ENCODE measurements around the gene MYH8.

Gene MYH8

GRCh38 chr17:10447026-10447931 lies 25.5 kb upstream of the MYH8 start:
- DNase-seq (ENCODE audit: low read depth), result no peak
- H3K4me3 ChIP-seq (ENCODE audit: low read length), result no peak overlapping the region
- no peak for TF ChIP-seq CTCF (IDR thresholded peaks at IDR 0.05; ENCODE audit: insufficient read depth, low read depth, low read length, missing control alignments)

GRCh38 chr17:10439816-10440215 lies 18.1 kb upstream of the MYH8 start:
- H3K4me3 ChIP-seq (ENCODE audit: low read length), result no peak overlapping the region
- no peak for TF ChIP-seq CTCF (IDR thresholded peaks at IDR 0.05; ENCODE audit: insufficient read depth, low read depth, low read length, missing control alignments)
- no peak for DNase-seq (ENCODE audit: low read depth)

- DNase-seq (ENCODE audit: low read depth), result no peak
Measured at GRCh38 chr17:10435096-10435495, 13.3 kb upstream of the MYH8 start.

GRCh38 chr17:10429421-10430045 lies 7.8 kb upstream of the MYH8 start:
- DNase-seq (ENCODE audit: low read depth), result no peak
- TF ChIP-seq CTCF (IDR thresholded peaks at IDR 0.05; ENCODE audit: insufficient read depth, low read depth, low read length, missing control alignments), result no peak
- no peak overlapping the region for H3K4me3 ChIP-seq (ENCODE audit: low read length)

More at GRCh38 chr17:10435096-10435495, 13.3 kb upstream of the MYH8 start:
- TF ChIP-seq CTCF (IDR thresholded peaks at IDR 0.05; ENCODE audit: insufficient read depth, low read depth, low read length, missing control alignments), result no peak
- no peak overlapping the region for H3K4me3 ChIP-seq (ENCODE audit: low read length)

- DNase-seq (ENCODE audit: low read depth), result no peak
- no peak for TF ChIP-seq CTCF (IDR thresholded peaks at IDR 0.05; ENCODE audit: insufficient read depth, low read depth, low read length, missing control alignments)
- no peak overlapping the region for H3K4me3 ChIP-seq (ENCODE audit: low read length)
Measured at GRCh38 chr17:10428781-10429180, 7.0 kb upstream of the MYH8 start.

- DNase-seq (ENCODE audit: low read depth), result no peak
- no peak overlapping the region for H3K4me3 ChIP-seq (ENCODE audit: low read length)
- no peak for TF ChIP-seq CTCF (IDR thresholded peaks at IDR 0.05; ENCODE audit: insufficient read depth, low read depth, low read length, missing control alignments)
Measured at GRCh38 chr17:10421211-10421610, 539 bp downstream of the MYH8 start.
